OCI-LY3 (cell line): ENCODE results near the gene VPS54.

Experiments used
- EZH2phosphoT487 ChIP-seq: fragments of 200-600 bp; shearing (Covaris generic); IDR thresholded peaks from 2 replicates; pipeline ENCODE4 v1.6.1; 2018; ENCODE audit warnings: antibody characterized with exemption, mixed run types, low read depth
- TF ChIP-seq, protein P1 (sequence below): fragments of 200-600, 300-600 bp; sonication (generic); IDR thresholded peaks from 2 replicates; pipeline ENCODE4 v1.5.1; 2014; ENCODE audit warnings: antibody characterized with exemption, low read length, low read depth

DNA sequence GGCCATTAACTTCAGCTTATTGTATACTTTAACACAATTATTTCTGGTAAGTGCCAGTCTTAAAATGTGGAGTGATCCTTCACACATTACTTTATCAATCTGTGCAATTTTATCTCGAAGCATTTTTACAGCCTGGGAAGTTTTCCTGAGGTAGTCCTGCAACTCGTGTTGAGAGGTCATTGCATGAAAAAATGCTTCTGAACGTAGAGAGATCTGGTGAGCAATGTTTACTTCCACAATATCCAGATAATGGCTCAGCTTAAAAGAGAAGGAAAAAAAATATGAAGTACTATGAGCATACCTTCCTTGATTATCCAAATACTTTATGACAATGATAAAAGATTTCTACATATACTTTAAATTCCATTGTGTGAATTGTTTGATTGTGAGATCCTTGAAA is 57.0 kb downstream of the VPS54 start:
- TF ChIP-seq, protein P1, sequence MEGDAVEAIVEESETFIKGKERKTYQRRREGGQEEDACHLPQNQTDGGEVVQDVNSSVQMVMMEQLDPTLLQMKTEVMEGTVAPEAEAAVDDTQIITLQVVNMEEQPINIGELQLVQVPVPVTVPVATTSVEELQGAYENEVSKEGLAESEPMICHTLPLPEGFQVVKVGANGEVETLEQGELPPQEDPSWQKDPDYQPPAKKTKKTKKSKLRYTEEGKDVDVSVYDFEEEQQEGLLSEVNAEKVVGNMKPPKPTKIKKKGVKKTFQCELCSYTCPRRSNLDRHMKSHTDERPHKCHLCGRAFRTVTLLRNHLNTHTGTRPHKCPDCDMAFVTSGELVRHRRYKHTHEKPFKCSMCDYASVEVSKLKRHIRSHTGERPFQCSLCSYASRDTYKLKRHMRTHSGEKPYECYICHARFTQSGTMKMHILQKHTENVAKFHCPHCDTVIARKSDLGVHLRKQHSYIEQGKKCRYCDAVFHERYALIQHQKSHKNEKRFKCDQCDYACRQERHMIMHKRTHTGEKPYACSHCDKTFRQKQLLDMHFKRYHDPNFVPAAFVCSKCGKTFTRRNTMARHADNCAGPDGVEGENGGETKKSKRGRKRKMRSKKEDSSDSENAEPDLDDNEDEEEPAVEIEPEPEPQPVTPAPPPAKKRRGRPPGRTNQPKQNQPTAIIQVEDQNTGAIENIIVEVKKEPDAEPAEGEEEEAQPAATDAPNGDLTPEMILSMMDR, result no peak
- no peak for TF ChIP-seq EZH2phosphoT487
